GM10248 (cell line): ENCODE results near the gene FAM13C.

Source experiments
- CTCF ChIA-PET: fragments of 300-600 bp; sonication (Branson Sonifier 250); formaldehyde crosslinking; extraction: SDS; loops from one replicate; lab custom pipeline; 2021; ENCODE audit warnings: antibody characterized with exemption; lab: Yijun Ruan, JAX
- POLR2A ChIA-PET: fragments of 350-650 bp; sonication (Branson Sonifier 250); formaldehyde crosslinking; extraction: SDS; loops from one replicate; lab custom pipeline; 2020; ENCODE audit warnings: antibody characterized with exemption; lab: Yijun Ruan, JAX
- DNase-seq: peaks from one replicate; pipeline ENCODE4 v3.0.0; 2012; ENCODE audit errors: extremely low spot score
- TF ChIP-seq, protein P1 (sequence below): IDR thresholded peaks from 2 replicates; pipeline ENCODE4 v1.5.1; 2012; ENCODE audit warnings: mild to moderate bottlenecking, low read depth; ENCODE audit errors: extremely low read depth, missing control alignments, control extremely low read depth

FAM13C gene

DNA sequence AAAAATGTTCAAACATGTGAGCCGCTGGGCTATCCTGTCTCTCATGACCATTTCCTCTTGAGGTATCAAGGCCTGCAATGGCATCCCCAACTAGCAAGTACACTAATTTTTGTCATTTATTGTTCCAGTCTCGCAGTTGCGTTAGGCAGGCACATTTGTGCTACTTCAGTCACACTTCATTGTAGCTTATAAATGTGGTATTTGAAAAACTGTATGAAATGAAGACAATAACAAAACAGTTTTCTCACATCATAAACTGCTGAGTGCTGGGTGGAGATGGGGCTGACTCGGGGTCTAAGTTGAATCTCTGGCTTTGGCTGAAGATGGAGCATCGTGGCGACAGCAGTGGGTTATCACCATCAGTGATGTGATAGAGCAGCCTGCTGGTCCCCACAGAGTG, 92.7 kb downstream of the FAM13C start:
- ChIA-PET CTCF (no interaction called here), POLR2A (no interaction called here)
- TF ChIP-seq, protein P1, sequence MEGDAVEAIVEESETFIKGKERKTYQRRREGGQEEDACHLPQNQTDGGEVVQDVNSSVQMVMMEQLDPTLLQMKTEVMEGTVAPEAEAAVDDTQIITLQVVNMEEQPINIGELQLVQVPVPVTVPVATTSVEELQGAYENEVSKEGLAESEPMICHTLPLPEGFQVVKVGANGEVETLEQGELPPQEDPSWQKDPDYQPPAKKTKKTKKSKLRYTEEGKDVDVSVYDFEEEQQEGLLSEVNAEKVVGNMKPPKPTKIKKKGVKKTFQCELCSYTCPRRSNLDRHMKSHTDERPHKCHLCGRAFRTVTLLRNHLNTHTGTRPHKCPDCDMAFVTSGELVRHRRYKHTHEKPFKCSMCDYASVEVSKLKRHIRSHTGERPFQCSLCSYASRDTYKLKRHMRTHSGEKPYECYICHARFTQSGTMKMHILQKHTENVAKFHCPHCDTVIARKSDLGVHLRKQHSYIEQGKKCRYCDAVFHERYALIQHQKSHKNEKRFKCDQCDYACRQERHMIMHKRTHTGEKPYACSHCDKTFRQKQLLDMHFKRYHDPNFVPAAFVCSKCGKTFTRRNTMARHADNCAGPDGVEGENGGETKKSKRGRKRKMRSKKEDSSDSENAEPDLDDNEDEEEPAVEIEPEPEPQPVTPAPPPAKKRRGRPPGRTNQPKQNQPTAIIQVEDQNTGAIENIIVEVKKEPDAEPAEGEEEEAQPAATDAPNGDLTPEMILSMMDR, result no peak
- no peak for DNase-seq

DNA sequence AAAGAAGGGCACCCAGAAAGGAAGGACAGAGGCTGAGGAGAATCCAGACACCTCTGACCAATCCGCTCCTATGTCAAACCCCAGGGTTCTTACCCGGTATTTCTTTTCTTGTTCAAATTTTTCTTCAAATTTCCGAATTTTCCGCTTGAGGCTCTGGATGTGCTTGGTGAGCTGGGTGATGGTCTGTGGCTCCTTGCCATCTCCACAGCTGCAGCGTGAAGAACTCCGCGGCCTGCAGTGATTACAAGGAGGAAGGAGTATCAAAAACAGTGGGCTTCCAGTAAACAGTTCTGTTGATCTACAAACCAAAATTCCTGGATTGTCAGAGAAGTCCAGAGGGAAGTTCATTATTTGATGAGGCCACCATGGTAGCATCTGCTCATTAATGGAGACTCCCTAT, 93.9 kb downstream of the FAM13C start:
- ChIA-PET POLR2A (no interaction called here), CTCF (no interaction called here)
- DNase-seq, result no peak

DNA sequence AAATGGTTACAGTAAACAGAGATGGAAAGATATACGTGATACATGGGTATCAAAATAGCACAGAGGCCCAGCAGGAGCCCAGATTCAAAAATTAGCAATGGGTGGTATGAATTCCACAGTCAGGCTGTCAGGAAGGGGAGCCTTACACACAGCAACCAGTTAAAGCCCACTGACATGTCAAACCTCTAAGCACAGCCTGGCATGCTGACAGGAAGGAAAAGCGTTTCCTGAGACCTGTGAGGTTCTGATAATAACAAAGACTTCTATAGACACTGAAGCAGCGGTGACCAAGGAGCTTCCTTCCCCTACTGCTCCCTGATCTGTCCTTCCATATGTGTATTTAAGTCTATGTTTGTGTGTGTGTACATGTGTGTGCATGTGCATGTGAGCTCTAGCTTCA, 96.0 kb downstream of the FAM13C start:
- TF ChIP-seq, protein P1, result no peak
- POLR2A ChIA-PET, result no interaction called here
- CTCF ChIA-PET, result no interaction called here
- DNase-seq, result no peak

More for the DNA sequence above, 93.9 kb downstream of the FAM13C start:
- TF ChIP-seq, protein P1, result no peak

DNA sequence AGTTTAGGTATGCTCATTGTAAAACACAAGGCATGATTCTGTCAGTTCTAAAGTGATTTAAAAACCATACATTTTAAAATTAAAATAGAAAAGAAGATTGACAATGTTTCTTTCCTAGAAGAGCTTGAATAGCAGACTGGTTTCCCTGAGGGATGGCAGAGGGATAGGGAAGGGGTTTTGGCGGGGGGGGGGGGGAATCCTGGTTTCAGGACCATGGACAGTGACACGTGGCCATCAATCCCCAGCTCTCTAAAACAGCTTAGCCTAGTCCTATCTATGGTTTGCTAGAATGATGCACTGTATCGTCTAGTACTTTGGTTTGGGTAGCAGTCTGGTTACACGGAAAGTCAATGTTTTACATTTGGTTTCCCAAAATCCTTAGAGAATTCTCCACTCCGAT, 97.2 kb downstream of the FAM13C start:
- POLR2A ChIA-PET, result interaction anchor here (0.6 kb wide), 1 partner anchor 81 kb away, joined by 3 read pairs; no protein-coding TSS in a partner anchor
- DNase-seq, result no peak

DNA sequence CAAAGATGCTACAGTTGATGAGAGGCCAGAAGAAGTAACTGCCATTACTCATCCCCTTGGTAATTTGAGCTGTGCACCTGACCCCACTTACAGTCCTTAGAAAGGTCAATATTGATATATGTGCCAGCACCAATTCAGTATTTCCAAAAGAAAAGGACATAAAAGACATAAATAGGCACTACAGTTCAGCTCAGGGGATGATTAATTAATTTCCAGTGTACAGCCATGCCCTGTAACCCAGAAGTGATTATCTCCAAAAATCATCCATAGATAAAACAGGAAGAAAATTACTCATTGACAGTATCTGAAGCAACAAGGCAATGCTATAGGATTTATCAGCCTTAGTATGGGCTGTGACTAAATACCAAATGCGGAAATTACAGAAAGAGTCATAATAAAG, 103.5 kb downstream of the FAM13C start:
- ChIA-PET POLR2A (no interaction called here), CTCF (interaction anchor here (1.1 to 2.6 kb wide), 4 partner anchors 8 to 337 kb away, joined by 3 to 7 read pairs (median 4); no protein-coding TSS in a partner anchor)
- TF ChIP-seq, protein P1, result no peak
- DNase-seq, result no peak

More for the DNA sequence above, 97.2 kb downstream of the FAM13C start:
- CTCF ChIA-PET, result interaction anchor here (0.9 to 1.5 kb wide), 2 partner anchors 12 to 13 kb away, joined by 3 to 5 read pairs; no protein-coding TSS in a partner anchor
- TF ChIP-seq, protein P1, result no peak

DNA sequence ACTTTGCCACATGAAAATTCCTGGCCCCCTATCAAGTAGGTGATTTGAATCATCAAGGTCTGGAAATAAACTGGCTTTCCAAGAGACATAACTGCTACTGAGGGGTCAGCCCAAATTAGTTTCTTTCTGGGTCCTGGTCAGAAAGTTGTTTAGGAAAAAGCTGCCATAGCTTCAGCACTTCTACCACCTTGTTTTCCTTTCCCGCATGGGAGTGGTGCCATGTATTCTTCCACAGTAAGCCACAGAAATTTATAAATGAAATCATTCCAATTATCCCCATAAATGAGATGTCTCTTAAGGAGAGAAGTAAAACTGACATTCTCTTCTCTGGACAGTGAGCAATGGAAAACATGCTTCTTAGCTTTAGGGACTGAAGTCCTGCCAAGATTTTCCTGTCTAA, 105.1 kb downstream of the FAM13C start:
- TF ChIP-seq, protein P1, result no peak
- no peak for DNase-seq
- POLR2A ChIA-PET, result no interaction called here
- CTCF ChIA-PET, result interaction anchor here (2.6 kb wide), 1 partner anchor 19 kb away, joined by 7 read pairs; no protein-coding TSS in a partner anchor
